Measurements from ENCODE around the gene SORCS3. TPM values are rescaled to one million over a fixed set of nuclear protein-coding genes. Genes with fewer than 3 reads are reported as not detected.

The SORCS3 gene
- total RNA-seq, 1 experiment from 2014 or later = 0.04 TPM

DNA sequence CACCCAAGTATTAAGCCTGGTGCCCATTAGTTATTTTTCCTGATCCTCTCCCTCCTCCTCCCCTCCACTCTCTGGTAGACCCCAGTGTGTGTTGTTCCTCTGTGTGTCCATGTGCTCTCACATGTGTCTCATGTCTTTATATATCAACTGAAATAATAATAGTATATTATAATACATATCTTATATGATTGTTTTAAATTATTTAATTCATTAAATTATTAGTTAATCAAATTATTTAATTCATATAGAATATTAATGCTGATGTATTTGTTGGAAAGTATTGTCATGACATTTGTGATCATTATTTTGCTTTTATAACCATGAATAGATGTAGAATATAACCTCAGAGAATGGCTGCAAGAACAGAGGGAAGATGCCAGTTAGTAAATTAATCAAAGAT lies 647.5 kb downstream of the SORCS3 start:
- Histone ChIP-seq H3K4me1 (ENCODE audit: insufficient read depth, low read length) (no peaks in the 10 kb centered on the region), H2BK120ac (ENCODE audit: low read depth, low read length, poor library complexity, severe bottlenecking) (no peak overlapping the region), H4K91ac (ENCODE audit: insufficient read length, low read depth, low read length) (no peak overlapping the region), H3K4me2 (ENCODE audit: insufficient read depth, insufficient read length, low read length) (no peak overlapping the region), H2AK5ac (ENCODE audit: insufficient read length, low read length) (no peak overlapping the region), H3K9me3 (ENCODE audit: control insufficient read depth, low read depth, low read length) (no peaks in the 10 kb centered on the region), H2BK12ac (ENCODE audit: insufficient read length, low read depth, low read length) (no peak overlapping the region), H3K4ac (ENCODE audit: low read depth, low read length) (no peak overlapping the region), H4K5ac (ENCODE audit: insufficient read length, low read depth, low read length) (no peak overlapping the region), H3K14ac (ENCODE audit: insufficient read depth, low read length) (no peak overlapping the region), H3K27me3 (ENCODE audit: insufficient read depth, low read length) (no peaks in the 10 kb centered on the region), H2BK20ac (ENCODE audit: low read depth, low read length, poor library complexity, severe bottlenecking) (no peak overlapping the region), H2AFZ (ENCODE audit: low read length) (no peak overlapping the region), H4K8ac (replicated peaks; ENCODE audit: insufficient read length, low read depth, low read length) (no peak overlapping the region), H3K27ac (ENCODE audit: insufficient read length, low read depth, low read length) (no peak overlapping the region), H3K23ac (ENCODE audit: insufficient read length, low read depth, low read length) (no peak overlapping the region), H3T11ph (ENCODE audit: low read length) (no peak overlapping the region), H3K79me1 (ENCODE audit: insufficient read depth, low read depth, low read length, poor library complexity, severe bottlenecking) (no peaks in the 10 kb centered on the region), H3K9ac (ENCODE audit: extremely low read depth, insufficient read length, low read length) (no peak overlapping the region), H3K79me2 (ENCODE audit: insufficient read depth, low read length) (no peaks in the 10 kb centered on the region), H3K23me2 (ENCODE audit: insufficient read length, low read depth, low read length, poor library complexity, severe bottlenecking) (no peaks in the 10 kb centered on the region), H4K20me1 (ENCODE audit: control insufficient read depth, insufficient read depth, insufficient read length) (no peaks in the 10 kb centered on the region), H3K18ac (ENCODE audit: insufficient read length, low read depth, low read length) (no peak overlapping the region), H2BK15ac (ENCODE audit: low read depth, low read length) (no peak overlapping the region), H3K56ac (ENCODE audit: insufficient read length, low read depth, low read length) (no peak overlapping the region), H2BK5ac (ENCODE audit: insufficient read length, low read length) (no peak overlapping the region)
- TF ChIP-seq, protein P1, sequence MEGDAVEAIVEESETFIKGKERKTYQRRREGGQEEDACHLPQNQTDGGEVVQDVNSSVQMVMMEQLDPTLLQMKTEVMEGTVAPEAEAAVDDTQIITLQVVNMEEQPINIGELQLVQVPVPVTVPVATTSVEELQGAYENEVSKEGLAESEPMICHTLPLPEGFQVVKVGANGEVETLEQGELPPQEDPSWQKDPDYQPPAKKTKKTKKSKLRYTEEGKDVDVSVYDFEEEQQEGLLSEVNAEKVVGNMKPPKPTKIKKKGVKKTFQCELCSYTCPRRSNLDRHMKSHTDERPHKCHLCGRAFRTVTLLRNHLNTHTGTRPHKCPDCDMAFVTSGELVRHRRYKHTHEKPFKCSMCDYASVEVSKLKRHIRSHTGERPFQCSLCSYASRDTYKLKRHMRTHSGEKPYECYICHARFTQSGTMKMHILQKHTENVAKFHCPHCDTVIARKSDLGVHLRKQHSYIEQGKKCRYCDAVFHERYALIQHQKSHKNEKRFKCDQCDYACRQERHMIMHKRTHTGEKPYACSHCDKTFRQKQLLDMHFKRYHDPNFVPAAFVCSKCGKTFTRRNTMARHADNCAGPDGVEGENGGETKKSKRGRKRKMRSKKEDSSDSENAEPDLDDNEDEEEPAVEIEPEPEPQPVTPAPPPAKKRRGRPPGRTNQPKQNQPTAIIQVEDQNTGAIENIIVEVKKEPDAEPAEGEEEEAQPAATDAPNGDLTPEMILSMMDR (conservative IDR thresholded peaks at IDR 0.05) = no peak
- H3K9me3 Mint-ChIP-seq = no peaks in the 10 kb centered on the region; a peak in 1 of 5 replicates
- no peak for DNase-seq
- H3K27me3 Mint-ChIP-seq (ENCODE audit: low read depth) = no peaks in the 10 kb centered on the region
- H3K27ac Mint-ChIP-seq = no peak overlapping the region
- H3K4me1 Mint-ChIP-seq = no peaks in the 10 kb centered on the region
- H3K36me3 Mint-ChIP-seq (ENCODE audit: insufficient read depth in 1 of 3, low read depth in 3 of 3) = no peaks in the 10 kb centered on the region
- no peak overlapping the region for H3K4me3 Mint-ChIP-seq

Measured in H9 (cell line).